ENCODE data around the gene MGAT3. TPM values are rescaled to one million over a fixed set of nuclear protein-coding genes. Genes with fewer than 3 reads are reported as not detected.

The MGAT3 gene
- polyA plus RNA-seq, 1 of the 3 experiments (the other 2 are of a cell fraction): 0.16 TPM

GRCh38 chr22:39515266-39516050 is 58.6 kb downstream of the MGAT3 start:
- Histone ChIP-seq H3K4me1 (ENCODE audit: control insufficient read depth in 1 of 2, insufficient read depth in 2 of 2, low read depth in 1 of 2, low read length in 1 of 2) (peaks cover 7 to 8% of the 10 kb centered on the region in 2 experiments; a peak in 2 of 4 replicates), H3K27me3 (ENCODE audit: insufficient read depth) (no peaks in the 10 kb centered on the region), H4K20me1 (ENCODE audit: insufficient read depth) (no peaks in the 10 kb centered on the region), H3K9ac (no peak overlapping the region), H3K9me3 (no peaks in the 10 kb centered on the region), H3K4me2 (no peak overlapping the region), H3K36me3 (replicated peaks in 1 of 2; ENCODE audit: control insufficient read depth in 1 of 2, insufficient read depth in 2 of 2, low read length in 1 of 2) (peaks cover 2 to 43% of the 10 kb centered on the region in 2 experiments), H3K4me3 (ENCODE audit: low read depth in 2 of 2, low read length in 1 of 2) (no peak overlapping the region), H2AFZ (ENCODE audit: low read depth) (no peak overlapping the region), H3F3A (replicated peaks; ENCODE audit: insufficient read depth) (peaks cover 10% of the 10 kb centered on the region), H3K79me2 (ENCODE audit: insufficient read depth) (peaks cover 16% of the 10 kb centered on the region; the same call in 1 of the 2 replicates), H3K27ac (ENCODE audit: low read depth in 2 of 2, low read length in 1 of 2) (no peak overlapping the region), H3K9me2 (no peaks in the 10 kb centered on the region)
- ChIA-PET POLR2A (interaction anchor here (1.4 kb wide), 1 partner anchor 13 kb away, joined by 3 read pairs; no protein-coding TSS in a partner anchor), CTCF (interaction anchor here (0.8 to 3.6 kb wide), 10 partner anchors 14 to 521 kb away, joined by 3 to 18 read pairs (median 4); partner anchors contain the start of gene TAB1)
- TF ChIP-seq EP300 (IDR thresholded peaks at IDR 0.05; ENCODE audit: borderline replicate concordance in 1 of 2, low read depth in 1 of 2, low read length in 1 of 2) (no peak), TCF12 (IDR thresholded peaks at IDR 0.05) (no peak), FOXM1 (IDR thresholded peaks at IDR 0.05; ENCODE audit: low read depth) (no peak), CHD2 (IDR thresholded peaks at IDR 0.05; ENCODE audit: low read length, partially characterized antibody) (no peak), TAF1 (IDR thresholded peaks at IDR 0.05; ENCODE audit: borderline replicate concordance, low read depth, low read length) (no peak), TEAD4 (IDR thresholded peaks at IDR 0.05; ENCODE audit: borderline replicate concordance, insufficient read depth) (no peak), USF1 (IDR thresholded peaks at IDR 0.05; ENCODE audit: borderline replicate concordance, low read depth) (no peak), GATA2 (CRISPR knock-in tag; IDR thresholded peaks at IDR 0.05) (no peak), RFX5 (IDR thresholded peaks at IDR 0.05; ENCODE audit: low read length) (no peak), SMC3 (IDR thresholded peaks at IDR 0.05; ENCODE audit: low read depth, low read length) (no peak), PBX3 (IDR thresholded peaks at IDR 0.05) (no peak), EZH2phosphoT487 (IDR thresholded peaks at IDR 0.05; ENCODE audit: borderline replicate concordance, low read depth) (no peak), POLR2AphosphoS5 (IDR thresholded peaks at IDR 0.05; ENCODE audit: low read depth, low read length) (no peak), ZBTB33 (IDR thresholded peaks at IDR 0.05; ENCODE audit: borderline replicate concordance, low read depth) (no peak), CTCF (IDR thresholded peaks at IDR 0.05) (no peak), SIN3A (IDR thresholded peaks at IDR 0.05; ENCODE audit: borderline replicate concordance, low read depth, low read length) (no peak), NFIC (IDR thresholded peaks at IDR 0.05; ENCODE audit: borderline replicate concordance) (no peak), IRF3 (IDR thresholded peaks at IDR 0.05; ENCODE audit: low read depth, low read length) (no peak), MAX (IDR thresholded peaks at IDR 0.05; ENCODE audit: low read depth) (no peak), ELF1 (IDR thresholded peaks at IDR 0.05) (no peak)
- DNase-seq: no peak
- 91% methylated on average over 6 of the region's 12 CpGs for WGBS (ENCODE audit: low lambda C conversion rate)

Measured in SK-N-SH (cell line).